CD4-positive, alpha-beta T cell (primary cell): ENCODE data around the gene PXDN. TPM values are rescaled to one million over a fixed set of nuclear protein-coding genes. Genes with fewer than 3 reads are reported as not detected.

Source experiments
- ATAC-seq: fragments of 200-7000 bp; cut with Tn5 transposase; one replicate; pipeline ENCODE4 v1.10.0; 2022; ENCODE audit warnings: mild to moderate bottlenecking; ENCODE audit not compliant: poor library complexity
- CTCF ChIA-PET: fragments of 350-600 bp; sonication (Branson Sonifier 250); formaldehyde crosslinking; loops from one replicate; lab custom pipeline; 2021; ENCODE audit warnings: antibody characterized with exemption, inconsistent platforms; lab: Charles Lee
- POLR2A ChIA-PET: fragments of 350-600 bp; sonication (Branson Sonifier 250); formaldehyde crosslinking; loops from one replicate; lab custom pipeline; 2021; ENCODE audit warnings: antibody characterized with exemption, inconsistent platforms; lab: Charles Lee
- DNase-seq, 14 experiments: peaks; one replicate each; pipeline ENCODE4 v3.0.0-alpha.2; 2013 to 2020; ENCODE audit warnings: mixed read lengths in 2 of 14
- H3K27ac ChIP-seq, 2 donors: one replicate each; pipeline versions ENCODE4 v1.5.1 to v1.7.0; 2013; ENCODE audit warnings: low read length in 2 of 2, low read depth in 1 of 2, mild to moderate bottlenecking in 1 of 2
- H3K27me3 ChIP-seq, 2 experiments: 1 replicate in 1 of 2; 2 replicates in 1 of 2; pipeline versions ENCODE4 v1.6.1 to v1.7.0; 2013; ENCODE audit warnings: low read length in 2 of 2, control low read depth in 1 of 2, mild to moderate bottlenecking in 1 of 2, moderate library complexity in 1 of 2; ENCODE audit not compliant: insufficient read depth in 2 of 2, control insufficient read depth in 1 of 2
- H3K36me3 ChIP-seq: one replicate; pipeline ENCODE4 v1.6.1; 2013; ENCODE audit warnings: low read length, control low read depth; ENCODE audit not compliant: insufficient read depth
- H3K4me1 ChIP-seq: one replicate; pipeline ENCODE4 v1.6.1; 2013; ENCODE audit warnings: low read length, control low read depth; ENCODE audit not compliant: insufficient read depth
- H3K4me3 ChIP-seq: one replicate; pipeline ENCODE4 v1.5.1; 2013; ENCODE audit warnings: mild to moderate bottlenecking, low read length, moderate library complexity
- H3K9me3 ChIP-seq, 2 experiments: 1 replicate in 1 of 2; 2 replicates in 1 of 2; pipeline versions ENCODE4 v1.6.1 to v1.7.0; 2013; ENCODE audit warnings: low read length in 2 of 2, mild to moderate bottlenecking in 2 of 2, control low read depth in 1 of 2, moderate library complexity in 1 of 2; ENCODE audit not compliant: control insufficient read depth in 1 of 2, insufficient read depth in 1 of 2
- H3K27ac Mint-ChIP-seq: one replicate; pipeline ENCODE4 v1.8.0; 2020; ENCODE audit warnings: mixed read lengths
- H3K27me3 Mint-ChIP-seq: one replicate; pipeline ENCODE4 v1.8.0; 2021; ENCODE audit warnings: mixed read lengths
- H3K36me3 Mint-ChIP-seq: one replicate; pipeline ENCODE4 v1.8.0; 2021; ENCODE audit warnings: low read depth, mixed read lengths
- H3K4me1 Mint-ChIP-seq: one replicate; pipeline ENCODE4 v1.8.0; 2021; ENCODE audit warnings: low read depth, mixed read lengths
- H3K4me3 Mint-ChIP-seq: one replicate; pipeline ENCODE4 v1.8.0; 2020; ENCODE audit warnings: mild to moderate bottlenecking, mixed read lengths
- H3K9me3 Mint-ChIP-seq: one replicate; pipeline ENCODE4 v1.8.0; 2020; ENCODE audit warnings: mixed read lengths
- intact Hi-C, 2 experiments: fragments of 100-400 bp; cut with DNase I in 1 of 2; cut with micrococcal nuclease in 1 of 2; formaldehyde crosslinking; loops; one replicate each; pipeline versions ENCODE4 v1.15.1 to v1.9.0; 2023 to 2025; cut with DNase I, micrococcal nuclease
- total RNA-seq, 174 experiments: library from RNA in 2 of 174; stranded (reverse) in 2 of 174; gene quantifications; one replicate each; pipeline ENCODE4 v1.2.3 and lab custom pipeline; 2021 to 2026
- TF ChIP-seq, protein P1 (sequence below): fragments of 200-600 bp; IDR thresholded peaks from one replicate; pipeline ENCODE4 v1.8.0; 2022; ENCODE audit warnings: antibody characterized with exemption, mild to moderate bottlenecking

The PXDN gene
- total RNA-seq, 2 experiments from 2014 or later = 0.47 to 0.84 TPM

DNA sequence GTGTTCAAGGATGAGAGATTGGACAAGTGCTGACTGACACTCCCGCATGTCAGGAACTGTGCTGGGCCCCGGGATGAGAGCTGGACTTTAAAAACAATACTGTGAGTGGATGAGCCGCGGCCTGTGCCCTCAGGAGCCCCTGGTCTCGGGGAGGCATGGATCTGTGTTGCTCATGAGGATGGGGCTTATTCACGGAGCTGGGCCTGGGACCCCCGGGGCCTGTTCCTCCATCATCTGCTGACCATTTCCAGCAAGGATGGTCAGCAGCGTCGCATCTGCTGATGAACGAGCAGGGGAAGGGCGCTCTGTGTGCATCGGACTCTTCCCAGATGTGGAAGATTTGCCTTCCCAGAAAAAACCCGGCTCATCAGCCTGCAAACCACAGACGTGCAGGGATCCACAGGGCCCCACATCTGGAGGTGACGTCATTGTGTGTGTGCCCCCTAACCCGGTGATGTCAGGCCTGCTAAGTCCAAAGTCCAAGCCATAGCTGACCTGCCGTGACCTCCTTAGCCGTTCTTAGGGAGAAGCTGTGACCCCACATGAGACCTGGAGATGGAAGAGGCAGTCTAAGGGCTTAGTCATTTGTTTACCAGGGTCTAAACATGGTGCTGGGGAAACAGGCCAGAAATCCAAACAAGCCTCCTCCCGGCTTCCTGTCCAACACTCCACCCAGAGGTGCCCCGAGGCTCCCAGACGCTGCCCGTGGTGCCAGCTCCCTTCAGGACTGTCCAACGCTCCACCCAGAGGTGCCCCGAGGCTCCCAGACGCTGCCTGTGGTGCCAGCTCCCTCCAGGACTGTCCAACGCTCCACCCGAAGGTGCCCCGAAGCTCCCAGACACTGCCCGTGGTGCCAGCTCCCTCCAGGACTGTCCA lies 143.9 kb downstream of the PXDN start:
- intact Hi-C loops = no loop called here
- Histone ChIP-seq H3K4me1 (no peaks in the 10 kb centered on the region), H3K27ac (no peak overlapping the region), H3K36me3 (no peaks in the 10 kb centered on the region), H3K4me3 (no peak overlapping the region), H3K9me3 (peaks cover 0 to 52% of the 10 kb centered on the region in 2 experiments), H3K27me3 (no peaks in the 10 kb centered on the region)
- no peaks in the 10 kb centered on the region for H3K4me1 Mint-ChIP-seq
- POLR2A ChIA-PET = no interaction called here
- DNase-seq (peak in 1 of 14 experiments; percentile 21), ATAC-seq (no peak)
- H3K36me3 Mint-ChIP-seq = no peaks in the 10 kb centered on the region
- TF ChIP-seq, protein P1, sequence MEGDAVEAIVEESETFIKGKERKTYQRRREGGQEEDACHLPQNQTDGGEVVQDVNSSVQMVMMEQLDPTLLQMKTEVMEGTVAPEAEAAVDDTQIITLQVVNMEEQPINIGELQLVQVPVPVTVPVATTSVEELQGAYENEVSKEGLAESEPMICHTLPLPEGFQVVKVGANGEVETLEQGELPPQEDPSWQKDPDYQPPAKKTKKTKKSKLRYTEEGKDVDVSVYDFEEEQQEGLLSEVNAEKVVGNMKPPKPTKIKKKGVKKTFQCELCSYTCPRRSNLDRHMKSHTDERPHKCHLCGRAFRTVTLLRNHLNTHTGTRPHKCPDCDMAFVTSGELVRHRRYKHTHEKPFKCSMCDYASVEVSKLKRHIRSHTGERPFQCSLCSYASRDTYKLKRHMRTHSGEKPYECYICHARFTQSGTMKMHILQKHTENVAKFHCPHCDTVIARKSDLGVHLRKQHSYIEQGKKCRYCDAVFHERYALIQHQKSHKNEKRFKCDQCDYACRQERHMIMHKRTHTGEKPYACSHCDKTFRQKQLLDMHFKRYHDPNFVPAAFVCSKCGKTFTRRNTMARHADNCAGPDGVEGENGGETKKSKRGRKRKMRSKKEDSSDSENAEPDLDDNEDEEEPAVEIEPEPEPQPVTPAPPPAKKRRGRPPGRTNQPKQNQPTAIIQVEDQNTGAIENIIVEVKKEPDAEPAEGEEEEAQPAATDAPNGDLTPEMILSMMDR = no peak
- H3K27ac Mint-ChIP-seq = no peak overlapping the region
- H3K27me3 Mint-ChIP-seq = peaks cover 5% of the 10 kb centered on the region
- H3K4me3 Mint-ChIP-seq = no peak overlapping the region
- CTCF ChIA-PET = no interaction called here
- H3K9me3 Mint-ChIP-seq = no peaks in the 10 kb centered on the region

DNA sequence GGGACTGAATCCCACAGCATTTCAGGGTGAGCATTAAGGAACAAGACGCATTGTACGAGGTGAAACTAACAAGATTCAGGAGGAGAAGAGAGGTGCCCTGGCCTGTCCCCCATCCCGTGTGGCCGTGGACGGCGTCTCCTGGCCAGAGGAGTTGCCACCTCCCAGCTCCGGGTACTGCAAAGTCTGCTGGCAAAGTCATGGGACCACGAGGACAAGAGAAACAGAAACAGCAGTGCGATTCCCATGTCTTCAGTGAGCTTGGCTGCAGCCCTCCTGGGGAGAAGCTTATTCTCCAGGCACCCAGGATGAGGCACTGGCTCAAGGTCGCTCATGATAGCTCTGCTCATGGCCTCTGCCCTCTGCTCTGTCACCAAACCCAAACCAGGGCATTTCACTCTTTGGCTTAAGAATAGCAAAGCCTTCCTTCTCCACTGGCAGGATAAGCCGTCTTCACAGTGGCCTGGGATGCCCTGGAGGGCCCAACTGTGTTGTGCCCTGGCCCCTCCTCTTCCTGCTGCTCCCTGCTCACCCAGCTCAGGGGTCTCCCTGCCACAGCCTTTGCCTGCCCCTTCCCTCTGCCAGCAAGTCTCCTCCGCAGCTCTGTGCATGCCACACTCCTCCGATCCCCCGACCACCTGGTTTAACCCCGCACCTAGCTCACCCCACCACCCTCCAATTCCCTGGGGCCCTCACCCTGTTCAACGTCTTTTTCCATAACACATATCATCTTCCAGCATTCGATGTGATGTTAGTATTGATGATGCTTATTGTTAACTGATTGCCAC lies 144.8 kb downstream of the PXDN start:
- no peaks in the 10 kb centered on the region for H3K36me3 ChIP-seq
- no peak overlapping the region for H3K27ac ChIP-seq
- no peaks in the 10 kb centered on the region for H3K27me3 ChIP-seq
- Mint-ChIP-seq H3K4me3 (no peak overlapping the region), H3K36me3 (no peaks in the 10 kb centered on the region), H3K9me3 (no peaks in the 10 kb centered on the region), H3K27ac (no peak overlapping the region), H3K4me1 (no peaks in the 10 kb centered on the region), H3K27me3 (peaks cover 5% of the 10 kb centered on the region)
- ChIA-PET POLR2A (no interaction called here), CTCF (no interaction called here)
- H3K4me1 ChIP-seq = no peaks in the 10 kb centered on the region
- intact Hi-C loops = no loop called here
- peaks cover 0 to 61% of the 10 kb centered on the region in 2 experiments for H3K9me3 ChIP-seq
- TF ChIP-seq, protein P1 = no peak
- ATAC-seq = no peak
- peak in 1 of 14 experiments; percentile 28 for DNase-seq
- no peak overlapping the region for H3K4me3 ChIP-seq

DNA sequence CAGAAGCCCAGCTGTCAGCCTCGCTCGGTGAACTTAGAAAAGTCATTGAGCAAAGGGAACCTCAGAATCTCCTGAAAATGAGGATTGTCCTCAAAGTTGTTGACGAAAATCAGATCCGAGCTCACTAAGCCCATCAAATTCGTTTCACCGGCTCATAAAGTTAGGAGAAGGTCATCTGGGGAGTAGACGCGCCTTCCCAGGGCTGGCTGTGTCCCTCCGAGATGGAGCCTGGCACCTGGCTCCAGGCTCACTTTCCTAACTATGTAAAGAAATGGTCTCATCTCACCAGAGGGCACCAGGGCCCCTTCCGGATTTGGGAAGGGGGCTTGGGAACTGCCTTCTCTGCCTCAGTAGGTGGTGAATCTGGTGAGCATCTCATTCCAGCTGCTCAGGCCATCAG lies 145.5 kb downstream of the PXDN start:
- DNase-seq (no peak), ATAC-seq (no peak)
- H3K9me3 Mint-ChIP-seq = no peaks in the 10 kb centered on the region
- Histone ChIP-seq H3K36me3 (no peaks in the 10 kb centered on the region), H3K4me3 (no peak overlapping the region), H3K9me3 (peaks cover 0 to 66% of the 10 kb centered on the region in 2 experiments), H3K27me3 (no peaks in the 10 kb centered on the region), H3K27ac (no peak overlapping the region), H3K4me1 (no peaks in the 10 kb centered on the region)
- H3K4me1 Mint-ChIP-seq = no peaks in the 10 kb centered on the region
- TF ChIP-seq, protein P1 = no peak
- no peaks in the 10 kb centered on the region for H3K36me3 Mint-ChIP-seq
- ChIA-PET CTCF (no interaction called here), POLR2A (no interaction called here)
- H3K27ac Mint-ChIP-seq = no peak overlapping the region
- intact Hi-C loops = no loop called here
- H3K27me3 Mint-ChIP-seq = peaks cover 5% of the 10 kb centered on the region
- H3K4me3 Mint-ChIP-seq = no peak overlapping the region
